Osteoblast (primary cell): ENCODE measurements around the gene RNU5D-1. TPM values are rescaled to one million over a fixed set of nuclear protein-coding genes. Genes with fewer than 3 reads are reported as not detected.
A peak's percentile ranks its signal among the peaks of the same experiment; 100 is the strongest.

Experiments
- DNase-seq: peaks from one replicate; pipeline ENCODE4 v3.0.0; 2011; ENCODE audit warnings: low spot score, mixed read lengths; ENCODE audit not compliant: insufficient read length; ENCODE audit errors: missing footprints
- H2AFZ ChIP-seq: 2 replicates; pipeline ENCODE4 v1.6.0; 2011; ENCODE audit warnings: mild to moderate bottlenecking, low read length
- H3K27ac ChIP-seq: 2 replicates; pipeline ENCODE4 v1.5.1; 2011; ENCODE audit warnings: mild to moderate bottlenecking, low read depth, low read length, moderate library complexity
- H3K27me3 ChIP-seq: 2 replicates; pipeline ENCODE4 v1.6.0; 2012; ENCODE audit warnings: mild to moderate bottlenecking, control low read depth, inconsistent platforms, low read length, moderate library complexity; ENCODE audit not compliant: insufficient read depth
- H3K36me3 ChIP-seq: 2 replicates; pipeline ENCODE4 v1.5.1; 2011; ENCODE audit warnings: mild to moderate bottlenecking, low read length, control low read depth, moderate library complexity; ENCODE audit not compliant: insufficient read depth
- H3K4me1 ChIP-seq: 2 replicates; pipeline ENCODE4 v1.5.1; 2011; ENCODE audit warnings: mild to moderate bottlenecking, low read length, control low read depth, moderate library complexity; ENCODE audit not compliant: insufficient read depth
- H3K4me2 ChIP-seq: 2 replicates; pipeline ENCODE4 v1.6.0; 2011; ENCODE audit warnings: mild to moderate bottlenecking, low read length; ENCODE audit not compliant: insufficient read depth
- H3K4me3 ChIP-seq: fragments of 200-600 bp; sonication (generic); 3 replicates; pipeline ENCODE4 v1.5.1; 2012; ENCODE audit warnings: mild to moderate bottlenecking, low read length, inconsistent platforms; ENCODE audit not compliant: insufficient read depth
- H3K79me2 ChIP-seq: 2 replicates; pipeline ENCODE4 v1.6.0; 2012; ENCODE audit warnings: mild to moderate bottlenecking, low read length, control low read depth, inconsistent platforms; ENCODE audit not compliant: insufficient read depth
- H3K9me3 ChIP-seq: 2 replicates; pipeline ENCODE4 v1.5.1; 2011; ENCODE audit warnings: low read depth, low read length, control low read depth
- H4K20me1 ChIP-seq: 2 replicates; pipeline ENCODE4 v1.6.0; 2012; ENCODE audit warnings: mild to moderate bottlenecking, low read length, control low read depth; ENCODE audit not compliant: insufficient read depth
- total RNA-seq: library from RNA; depleted of rRNA; stranded (reverse); fragments of >200 nt; gene quantifications from 2 replicates; pipeline ENCODE4 v1.2.3, GENCODE V29; 2012
- TF ChIP-seq, protein P1 (sequence below): IDR thresholded peaks from 2 replicates; pipeline ENCODE4 v1.5.1; 2011; ENCODE audit warnings: mild to moderate bottlenecking, low read depth, low read length, moderate library complexity; ENCODE audit errors: extremely low read depth

The RNU5D-1 gene
- total RNA-seq, 1 donor, result not detected

DNA sequence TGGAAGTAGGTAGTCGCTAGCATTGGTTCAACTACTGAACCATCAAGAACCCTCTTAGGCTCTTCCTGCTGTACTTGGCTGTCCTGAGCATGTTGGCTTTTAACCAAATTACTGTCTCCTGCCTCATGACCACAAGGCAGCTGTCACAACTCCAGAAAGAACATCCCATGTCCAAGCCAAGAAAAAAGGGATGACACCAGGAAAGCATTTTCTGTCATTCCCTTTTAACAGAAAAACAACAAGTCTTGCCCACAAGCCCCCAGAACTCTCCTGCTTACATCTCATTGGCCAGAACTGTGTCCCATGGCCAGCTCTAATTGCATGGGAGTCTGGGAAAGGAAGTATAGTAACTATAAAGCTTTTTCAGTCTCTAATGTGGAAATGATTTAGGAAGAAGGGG lies 2.4 kb upstream of the RNU5D-1 start:
- no peak overlapping the region for H3K4me3 ChIP-seq
- H3K79me2 ChIP-seq, result no peaks in the 10 kb centered on the region
- peaks cover 26% of the 10 kb centered on the region for H3K4me1 ChIP-seq
- no peaks in the 10 kb centered on the region for H3K27me3 ChIP-seq
- no peaks in the 10 kb centered on the region for H3K36me3 ChIP-seq
- H3K9me3 ChIP-seq, result no peaks in the 10 kb centered on the region
- TF ChIP-seq, protein P1, sequence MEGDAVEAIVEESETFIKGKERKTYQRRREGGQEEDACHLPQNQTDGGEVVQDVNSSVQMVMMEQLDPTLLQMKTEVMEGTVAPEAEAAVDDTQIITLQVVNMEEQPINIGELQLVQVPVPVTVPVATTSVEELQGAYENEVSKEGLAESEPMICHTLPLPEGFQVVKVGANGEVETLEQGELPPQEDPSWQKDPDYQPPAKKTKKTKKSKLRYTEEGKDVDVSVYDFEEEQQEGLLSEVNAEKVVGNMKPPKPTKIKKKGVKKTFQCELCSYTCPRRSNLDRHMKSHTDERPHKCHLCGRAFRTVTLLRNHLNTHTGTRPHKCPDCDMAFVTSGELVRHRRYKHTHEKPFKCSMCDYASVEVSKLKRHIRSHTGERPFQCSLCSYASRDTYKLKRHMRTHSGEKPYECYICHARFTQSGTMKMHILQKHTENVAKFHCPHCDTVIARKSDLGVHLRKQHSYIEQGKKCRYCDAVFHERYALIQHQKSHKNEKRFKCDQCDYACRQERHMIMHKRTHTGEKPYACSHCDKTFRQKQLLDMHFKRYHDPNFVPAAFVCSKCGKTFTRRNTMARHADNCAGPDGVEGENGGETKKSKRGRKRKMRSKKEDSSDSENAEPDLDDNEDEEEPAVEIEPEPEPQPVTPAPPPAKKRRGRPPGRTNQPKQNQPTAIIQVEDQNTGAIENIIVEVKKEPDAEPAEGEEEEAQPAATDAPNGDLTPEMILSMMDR, result no peak
- DNase-seq, result peak; percentile 88
- no peaks in the 10 kb centered on the region for H4K20me1 ChIP-seq
- no peak overlapping the region for H3K27ac ChIP-seq
- no peak overlapping the region for H2AFZ ChIP-seq
- H3K4me2 ChIP-seq, result peak overlapping the region; percentile 9

DNA sequence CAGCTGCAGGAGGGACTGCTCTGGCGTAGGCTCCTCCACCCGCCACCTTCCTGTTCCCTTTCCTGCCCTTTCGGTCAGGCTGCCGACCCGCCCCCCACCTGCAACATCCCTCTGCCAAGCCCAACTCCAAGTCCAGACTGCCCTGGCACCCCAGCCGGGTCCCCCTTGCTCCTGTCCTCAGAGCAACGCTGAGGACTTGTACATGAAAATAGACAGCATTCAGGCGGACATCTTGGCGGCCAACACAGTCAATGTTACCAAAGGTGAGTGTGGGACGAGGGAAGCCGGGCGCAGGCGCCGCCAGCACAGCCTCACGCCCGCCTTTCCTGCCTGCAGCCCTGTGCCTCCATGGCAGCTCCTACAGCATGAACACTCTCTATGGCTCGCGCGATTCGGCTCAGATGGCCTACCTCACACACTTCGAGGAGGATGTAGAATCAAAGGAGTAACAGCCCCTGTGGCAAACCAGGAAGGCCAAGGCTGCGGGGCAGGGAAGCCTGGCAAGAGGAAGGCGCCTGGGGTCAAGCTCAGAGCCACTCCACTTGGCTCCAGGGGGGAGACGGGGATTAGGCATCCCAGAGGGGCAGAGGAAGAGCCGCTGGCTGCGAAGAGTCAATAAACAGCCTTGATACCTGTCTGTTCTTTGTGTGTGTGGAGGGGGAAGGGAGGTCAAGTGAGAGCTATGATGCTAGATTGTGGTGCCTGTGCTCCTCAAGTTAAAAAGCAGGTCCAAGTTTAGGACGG lies 5.8 kb downstream of the RNU5D-1 start:
- Histone ChIP-seq H3K4me2 (no peak overlapping the region), H3K4me1 (peaks cover 11% of the 10 kb centered on the region), H3K79me2 (no peaks in the 10 kb centered on the region), H3K36me3 (no peaks in the 10 kb centered on the region), H2AFZ (no peak overlapping the region), H4K20me1 (no peaks in the 10 kb centered on the region), H3K27ac (no peak overlapping the region), H3K9me3 (no peaks in the 10 kb centered on the region), H3K4me3 (no peak overlapping the region), H3K27me3 (no peaks in the 10 kb centered on the region)
- TF ChIP-seq, protein P1, result no peak
- DNase-seq, result peak; percentile 63

DNA sequence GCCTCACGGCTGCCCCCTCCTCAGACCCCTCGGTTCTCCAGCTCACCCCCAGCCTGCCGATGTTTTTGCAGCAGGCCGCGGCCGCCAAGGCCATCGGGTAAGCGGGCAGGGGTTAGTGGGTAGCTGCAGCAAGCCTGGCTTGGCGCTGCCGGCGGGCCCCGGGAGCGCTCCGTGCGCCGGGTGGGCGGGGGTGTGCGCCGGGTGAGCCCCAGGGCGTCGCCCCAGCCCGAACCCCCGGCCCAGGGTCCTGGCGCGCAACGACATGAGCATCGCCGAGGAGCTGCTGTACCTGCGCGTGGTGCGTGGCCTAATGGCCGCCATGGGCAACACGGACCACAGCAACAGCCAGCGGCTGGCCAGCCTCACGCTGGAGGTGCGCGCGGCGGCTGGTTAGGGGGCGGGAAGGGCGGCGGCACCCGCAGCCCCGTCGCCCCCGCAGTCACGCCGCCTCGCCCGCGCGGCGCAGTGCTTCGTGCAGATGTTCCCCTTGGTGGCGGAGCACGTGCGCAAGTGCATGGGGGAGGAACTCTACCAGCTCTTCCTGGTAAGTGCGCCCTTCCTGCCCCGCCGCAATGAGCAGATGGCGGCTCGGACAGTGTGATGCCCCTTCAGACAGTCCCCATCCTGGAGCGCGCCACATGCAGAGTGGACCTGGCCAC lies 6.5 kb downstream of the RNU5D-1 start:
- H2AFZ ChIP-seq, result no peak overlapping the region
- no peaks in the 10 kb centered on the region for H3K36me3 ChIP-seq
- no peak overlapping the region for H3K27ac ChIP-seq
- no peaks in the 10 kb centered on the region for H3K9me3 ChIP-seq
- DNase-seq, result no peak
- H3K4me2 ChIP-seq, result no peak overlapping the region
- H3K79me2 ChIP-seq, result no peaks in the 10 kb centered on the region
- H3K4me3 ChIP-seq, result no peak overlapping the region
- no peaks in the 10 kb centered on the region for H4K20me1 ChIP-seq
- no peaks in the 10 kb centered on the region for H3K27me3 ChIP-seq
- TF ChIP-seq, protein P1, result no peak
- H3K4me1 ChIP-seq, result peaks cover 9% of the 10 kb centered on the region

GRCh38 chr1:44723496-44724295 lies 7.3 kb downstream of the RNU5D-1 start:
- Histone ChIP-seq H3K27me3 (no peaks in the 10 kb centered on the region), H3K79me2 (no peaks in the 10 kb centered on the region), H3K27ac (no peak overlapping the region), H3K4me2 (no peak overlapping the region), H3K4me1 (peaks cover 9% of the 10 kb centered on the region), H4K20me1 (no peaks in the 10 kb centered on the region), H3K36me3 (no peaks in the 10 kb centered on the region), H2AFZ (no peak overlapping the region), H3K4me3 (no peak overlapping the region), H3K9me3 (no peaks in the 10 kb centered on the region)
- no peak for DNase-seq
- TF ChIP-seq, protein P1, result no peak
